Smooth muscle cell (in vitro differentiated cells): ENCODE data around the gene CFAP45. TPM values are rescaled to one million over a fixed set of nuclear protein-coding genes. Genes with fewer than 3 reads are reported as not detected.
"Not testable (repeated sequence)": the region's sequence is repeated elsewhere in the genome, so short reads cannot be mapped to it uniquely, and the experiment has no call there.

Source experiments
- DNase-seq: peaks from one replicate; lab custom pipeline; 2025; ENCODE audit not compliant: unreplicated experiment; lab: John Stamatoyannopoulos, UW
- H2AFZ ChIP-seq: fragments of 200-600 bp; sonication (generic); 2 replicates; pipeline ENCODE4 v1.6.0; 2016; ENCODE audit warnings: antibody characterized with exemption, low read depth, mild to moderate bottlenecking
- H3F3A ChIP-seq: fragments of 200-600 bp; sonication (generic); 2 replicates; pipeline ENCODE4 v1.6.0; 2017; ENCODE audit warnings: antibody characterized with exemption, low read depth
- H3K27ac ChIP-seq: fragments of 200-600 bp; sonication (generic); 2 replicates; pipeline ENCODE4 v1.5.1; 2016; ENCODE audit warnings: low read depth, mild to moderate bottlenecking
- H3K27me3 ChIP-seq: fragments of 200-600 bp; sonication (generic); 2 replicates; pipeline ENCODE4 v1.6.1; 2016; ENCODE audit warnings: low read depth, mild to moderate bottlenecking
- H3K36me3 ChIP-seq: fragments of 200-600 bp; sonication (generic); 2 replicates; pipeline ENCODE4 v1.5.1; 2016; ENCODE audit warnings: low read depth
- H3K4me1 ChIP-seq: fragments of 200-600 bp; sonication (generic); 2 replicates; pipeline ENCODE4 v1.5.1; 2016; ENCODE audit warnings: low read depth
- H3K4me2 ChIP-seq: fragments of 200-600 bp; sonication (generic); 2 replicates; pipeline ENCODE4 v1.6.0; 2016; ENCODE audit warnings: mild to moderate bottlenecking
- H3K4me3 ChIP-seq: fragments of 200-600 bp; sonication (generic); 2 replicates; pipeline ENCODE4 v1.5.1; 2016; ENCODE audit warnings: mild to moderate bottlenecking
- H3K79me2 ChIP-seq: fragments of 200-600 bp; sonication (generic); 2 replicates; pipeline ENCODE4 v1.6.0; 2016; ENCODE audit warnings: low read depth, mild to moderate bottlenecking
- H3K9ac ChIP-seq: fragments of 200-600 bp; sonication (generic); 2 replicates; pipeline ENCODE4 v1.6.0; 2016; ENCODE audit warnings: low read depth
- H3K9me3 ChIP-seq: fragments of 200-600 bp; sonication (generic); replicated peaks from 2 replicates; pipeline ENCODE4 v1.5.1; 2016; ENCODE audit warnings: low read depth
- H4K20me1 ChIP-seq: fragments of 200-600 bp; sonication (generic); 2 replicates; pipeline ENCODE4 v1.6.0; 2016; ENCODE audit warnings: low read depth
- CTCF ChIP-seq: fragments of 200-600 bp; sonication (generic); IDR thresholded peaks from 2 replicates; pipeline ENCODE4 v1.5.1; 2017; ENCODE audit warnings: borderline replicate concordance, mild to moderate bottlenecking, antibody characterized with exemption; ENCODE audit not compliant: insufficient read depth, poor library complexity, severe bottlenecking
- WGBS: methylation state at CpG from one replicate; pipeline ENCODE4 v1.1.7; 2016; ENCODE audit warnings: low lambda C conversion rate; 5-methylcytosine and 5-hydroxymethylcytosine counted together
- polyA plus RNA-seq: library from polyadenylated mRNA; unstranded; fragments of >200 nt; fragmentation: Nextera tagmentation; extraction: Ambion mirVana; gene quantifications from 2 replicates; pipeline ENCODE4 v1.2.1, GENCODE V29; 2016
- total RNA-seq: library from RNA; depleted of rRNA; stranded (reverse); fragments of >200 nt; gene quantifications from 2 replicates; pipeline ENCODE4 v1.2.3, GENCODE V29; 2014

CFAP45 gene
- total and polyA plus RNA-seq, 2 experiments from 2014 or later: 1.2 to 1.3 TPM

- TF ChIP-seq CTCF: no peak
- H3K4me2 ChIP-seq: peak overlapping the region; percentile 72
These were observed 893 bp upstream of the CFAP45 start for GRCh38 chr1:159900755-159901360.

GRCh38 chr1:159899634-159900033 lies 331 bp downstream of the CFAP45 start:
- Histone ChIP-seq H3K4me2 (peak overlapping the region; percentile 72), H3K27ac (peak overlapping the region; percentile 80), H3K9ac (peak overlapping the region; percentile 85)
- not testable (repeated sequence) for H3F3A ChIP-seq, H3K9me3 ChIP-seq, H4K20me1 ChIP-seq, DNase-seq, H3K36me3 ChIP-seq, H3K4me3 ChIP-seq, H3K79me2 ChIP-seq, H2AFZ ChIP-seq, H3K4me1 ChIP-seq, H3K27me3 ChIP-seq
- WGBS: 94% methylated on average over 13 of the region's 15 CpGs

More at GRCh38 chr1:159900755-159901360, 893 bp upstream of the CFAP45 start:
- H3K4me1 ChIP-seq: peaks cover 4% of the 10 kb centered on the region
- H3K27me3 ChIP-seq: no peaks in the 10 kb centered on the region
- no peak overlapping the region for H2AFZ ChIP-seq
- no peaks in the 10 kb centered on the region for H4K20me1 ChIP-seq
- H3K79me2 ChIP-seq: no peaks in the 10 kb centered on the region
- no peaks in the 10 kb centered on the region for H3K36me3 ChIP-seq
- peaks cover 7% of the 10 kb centered on the region for H3F3A ChIP-seq
- 7% methylated on average over 2 of the region's 2 CpGs for WGBS
- no peak for DNase-seq
- H3K9me3 ChIP-seq: peaks cover 2% of the 10 kb centered on the region
- peak overlapping the region; percentile 80 for H3K27ac ChIP-seq
- no peak overlapping the region for H3K4me3 ChIP-seq
- H3K9ac ChIP-seq: no peak overlapping the region

- Histone ChIP-seq H3K27me3 (no peaks in the 10 kb centered on the region), H3K4me1 (peaks cover 4% of the 10 kb centered on the region), H3F3A (peaks cover 7% of the 10 kb centered on the region), H3K36me3 (no peaks in the 10 kb centered on the region), H3K4me3 (no peak overlapping the region), H3K4me2 (no peak overlapping the region), H3K9ac (no peak overlapping the region), H4K20me1 (no peaks in the 10 kb centered on the region), H3K79me2 (no peaks in the 10 kb centered on the region), H2AFZ (no peak overlapping the region), H3K9me3 (no peaks in the 10 kb centered on the region), H3K27ac (no peak overlapping the region)
- TF ChIP-seq CTCF: no peak
- DNase-seq: no peak
- WGBS: 100% methylated on average over 3 of the region's 3 CpGs
These were observed 1.4 kb downstream of the CFAP45 start for GRCh38 chr1:159898527-159898926.

GRCh38 chr1:159897962-159898361 lies 2.0 kb downstream of the CFAP45 start:
- Histone ChIP-seq H3K4me1 (peaks cover 4% of the 10 kb centered on the region), H2AFZ (no peak overlapping the region), H3K9ac (no peak overlapping the region), H3K27me3 (no peaks in the 10 kb centered on the region), H3K79me2 (no peaks in the 10 kb centered on the region), H3K4me3 (no peak overlapping the region), H4K20me1 (no peaks in the 10 kb centered on the region), H3K36me3 (no peaks in the 10 kb centered on the region), H3K27ac (no peak overlapping the region), H3K4me2 (no peak overlapping the region), H3K9me3 (no peaks in the 10 kb centered on the region), H3F3A (peaks cover 7% of the 10 kb centered on the region)
- 100% methylated on average over 3 of the region's 3 CpGs for WGBS
- no peak for TF ChIP-seq CTCF
- DNase-seq: no peak
